GM12878 (cell line): ENCODE data around the gene HOXB6. TPM values are rescaled to one million over a fixed set of nuclear protein-coding genes. Genes with fewer than 3 reads are reported as not detected.
A peak's percentile ranks its signal among the peaks of the same experiment; 100 is the strongest.

Experiments used
- BMI1 ChIP-seq: fragments of 450-650 bp; IDR thresholded peaks from 2 replicates; pipeline ENCODE4 v1.6.1; 2016; ENCODE audit warnings: mild to moderate bottlenecking, moderate library complexity, borderline replicate concordance
- CHD1 ChIP-seq: IDR thresholded peaks from 2 replicates; pipeline ENCODE4 v1.6.1; 2012; ENCODE audit warnings: low read depth, low read length, improper control_type of control experiment
- CHD2 ChIP-seq: IDR thresholded peaks from 2 replicates; pipeline ENCODE4 v1.6.1; 2011; ENCODE audit warnings: low read depth, low read length, improper control_type of control experiment, borderline replicate concordance
- LARP7 ChIP-seq: fragments of 450-650 bp; IDR thresholded peaks from 2 replicates; pipeline ENCODE4 v1.6.1; 2017; ENCODE audit warnings: mild to moderate bottlenecking
- NR2C1 ChIP-seq: fragments of 450-650 bp; IDR thresholded peaks from 2 replicates; pipeline ENCODE4 v1.6.1; 2017; ENCODE audit warnings: antibody characterized with exemption, mild to moderate bottlenecking, moderate library complexity
- NR2F1 ChIP-seq: fragments of 450-650 bp; conservative IDR thresholded peaks from 2 replicates; pipeline ENCODE4 v1.6.1; 2017; ENCODE audit warnings: mild to moderate bottlenecking
- NRF1 ChIP-seq: conservative IDR thresholded peaks from 2 replicates; pipeline ENCODE4 v1.6.1; 2011; ENCODE audit warnings: mild to moderate bottlenecking, low read depth, low read length, improper control_type of control experiment
- POU2F2 ChIP-seq: IDR thresholded peaks from 3 replicates; pipeline ENCODE4 v1.6.1; 2011; ENCODE audit warnings: low read depth, mild to moderate bottlenecking, low read length, borderline replicate concordance
- SMC3 ChIP-seq: IDR thresholded peaks from 2 replicates; pipeline ENCODE4 v1.6.1; 2011; ENCODE audit warnings: low read length, improper control_type of control experiment, borderline replicate concordance
- YY1 ChIP-seq: IDR thresholded peaks from 2 replicates; pipeline ENCODE4 v1.6.1; 2011; ENCODE audit warnings: low read depth, mild to moderate bottlenecking, low read length
- ZNF384 ChIP-seq: IDR thresholded peaks from 2 replicates; pipeline ENCODE4 v1.6.1; 2012; ENCODE audit warnings: low read depth, mild to moderate bottlenecking, low read length, improper control_type of control experiment, borderline replicate concordance
- polyA plus RNA-seq, 11 experiments: library from polyadenylated mRNA; depleted of rRNA in 4 of 11; unstranded in 6 of 11; stranded (reverse) in 5 of 11; fragments of >200 nt; fragmentation: Nextera tagmentation in 4 of 11; fragmentation: Illumina TruSeq in 1 of 11; extraction: Ambion mirVana in 4 of 11; extraction: Trizol in 1 of 11; gene quantifications; 1 replicate in 1 of 11; 2 replicates in 10 of 11; pipeline versions ENCODE4 v1.2.1 to v1.2.3, GENCODE V29; 2011 to 2016; ENCODE audit warnings: inconsistent platforms in 2 of 11, missing spikeins in 2 of 11, low read depth in 1 of 11
- total RNA-seq, 4 experiments: library from RNA; depleted of rRNA in 3 of 4; stranded (reverse); fragments of >200 nt in 3 of 4; fragmentation: Illumina TruSeq in 1 of 4; extraction: Trizol in 1 of 4; gene quantifications; 2 replicates each; pipeline versions ENCODE4 v1.2.1 to v1.2.3, GENCODE V29; 2013 to 2021
- TF ChIP-seq, protein P1 (sequence below): fragments of 450-650 bp; IDR thresholded peaks from 2 replicates; pipeline ENCODE4 v1.6.1; 2017; ENCODE audit warnings: antibody characterized with exemption, mild to moderate bottlenecking, moderate library complexity
- TF ChIP-seq, protein P2 (sequence below): fragments of 450-650 bp; IDR thresholded peaks from 2 replicates; pipeline ENCODE4 v1.6.1; 2014; ENCODE audit warnings: mild to moderate bottlenecking
- TF ChIP-seq, protein P3 (sequence below), 3 experiments: IDR thresholded peaks in 2 of 3; conservative IDR thresholded peaks in 1 of 3; 2 replicates each; pipeline ENCODE4 v1.5.1; 2011; ENCODE audit warnings: low read depth in 3 of 3, low read length in 3 of 3, mild to moderate bottlenecking in 3 of 3, control low read depth in 2 of 3, moderate library complexity in 2 of 3, inconsistent platforms in 1 of 3, mixed read lengths in 1 of 3; ENCODE audit not compliant: control insufficient read depth in 2 of 3, insufficient read depth in 1 of 3; ENCODE audit errors: extremely low read depth in 1 of 3
- TF ChIP-seq, protein P4 (sequence below): fragments of 450-650 bp; IDR thresholded peaks from 2 replicates; pipeline ENCODE4 v1.6.1; 2017; ENCODE audit warnings: mild to moderate bottlenecking, low read depth, inconsistent platforms; ENCODE audit not compliant: poor library complexity, severe bottlenecking
- TF ChIP-seq, protein P5 (sequence below): fragments of 450-650 bp; IDR thresholded peaks from 2 replicates; pipeline ENCODE4 v1.6.1; 2017; ENCODE audit warnings: mild to moderate bottlenecking, moderate library complexity

HOXB6 gene
- total and polyA plus RNA-seq, 10 of the 15 experiments (the other 5 are each of a cell fraction or from before 2014, with no cell fraction given), result 0.04 to 0.51 (median 0.09) TPM; not detected in 2

DNA sequence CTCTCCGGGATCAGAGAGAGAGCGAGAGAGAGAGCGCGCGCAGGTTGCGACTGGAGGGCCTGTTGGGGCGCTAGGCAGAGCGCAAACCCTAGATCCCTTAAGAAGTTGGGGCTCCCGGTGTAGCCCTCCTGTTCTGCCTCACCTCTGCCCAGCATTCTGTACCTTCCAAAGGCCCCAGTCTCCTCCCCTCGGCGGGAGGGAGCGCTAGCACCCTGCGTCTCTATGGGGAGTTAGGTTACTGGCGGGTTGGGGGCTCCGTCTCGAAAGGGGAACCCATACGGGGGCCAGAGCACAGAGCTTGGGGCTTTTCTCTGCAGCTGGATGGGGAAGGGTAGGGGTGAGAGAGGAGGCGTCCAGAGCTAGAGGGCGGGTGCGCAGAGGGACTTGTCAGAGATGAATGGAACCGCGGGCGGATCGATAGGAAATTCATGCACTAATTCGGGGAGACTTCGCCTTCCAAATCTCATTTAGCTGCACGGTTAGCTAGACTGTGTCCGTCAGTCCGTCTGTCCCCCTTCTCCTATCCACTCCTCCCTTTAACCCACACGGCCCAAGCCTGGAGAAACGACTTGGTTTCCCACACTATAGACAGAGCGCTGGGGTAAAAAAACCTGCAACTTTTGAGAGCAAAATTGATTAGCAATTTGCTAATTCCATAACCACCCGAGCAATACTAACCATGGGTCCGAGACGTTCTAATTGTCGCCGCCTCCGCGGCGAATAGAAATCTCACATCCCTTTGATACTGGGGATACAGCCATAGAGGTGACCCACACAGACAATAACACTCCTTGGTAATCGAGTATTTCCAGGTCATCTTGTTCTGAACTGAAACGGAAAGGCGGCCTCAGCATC lies 25.9 kb downstream of the HOXB6 start (continued):
- TF ChIP-seq, protein P1, sequence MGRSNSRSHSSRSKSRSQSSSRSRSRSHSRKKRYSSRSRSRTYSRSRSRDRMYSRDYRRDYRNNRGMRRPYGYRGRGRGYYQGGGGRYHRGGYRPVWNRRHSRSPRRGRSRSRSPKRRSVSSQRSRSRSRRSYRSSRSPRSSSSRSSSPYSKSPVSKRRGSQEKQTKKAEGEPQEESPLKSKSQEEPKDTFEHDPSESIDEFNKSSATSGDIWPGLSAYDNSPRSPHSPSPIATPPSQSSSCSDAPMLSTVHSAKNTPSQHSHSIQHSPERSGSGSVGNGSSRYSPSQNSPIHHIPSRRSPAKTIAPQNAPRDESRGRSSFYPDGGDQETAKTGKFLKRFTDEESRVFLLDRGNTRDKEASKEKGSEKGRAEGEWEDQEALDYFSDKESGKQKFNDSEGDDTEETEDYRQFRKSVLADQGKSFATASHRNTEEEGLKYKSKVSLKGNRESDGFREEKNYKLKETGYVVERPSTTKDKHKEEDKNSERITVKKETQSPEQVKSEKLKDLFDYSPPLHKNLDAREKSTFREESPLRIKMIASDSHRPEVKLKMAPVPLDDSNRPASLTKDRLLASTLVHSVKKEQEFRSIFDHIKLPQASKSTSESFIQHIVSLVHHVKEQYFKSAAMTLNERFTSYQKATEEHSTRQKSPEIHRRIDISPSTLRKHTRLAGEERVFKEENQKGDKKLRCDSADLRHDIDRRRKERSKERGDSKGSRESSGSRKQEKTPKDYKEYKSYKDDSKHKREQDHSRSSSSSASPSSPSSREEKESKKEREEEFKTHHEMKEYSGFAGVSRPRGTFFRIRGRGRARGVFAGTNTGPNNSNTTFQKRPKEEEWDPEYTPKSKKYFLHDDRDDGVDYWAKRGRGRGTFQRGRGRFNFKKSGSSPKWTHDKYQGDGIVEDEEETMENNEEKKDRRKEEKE, result no peak
- TF ChIP-seq BMI1, result no peak
- no peak for TF ChIP-seq CHD1
- 0 out of 2 replicates have a peak, but pooled peaks have one; percentile 21 for TF ChIP-seq LARP7
- TF ChIP-seq ZNF384, result no peak
- TF ChIP-seq POU2F2, result peak; percentile 46; the same call in 1 of the 3 replicates
- no peak for TF ChIP-seq YY1
- no peak for TF ChIP-seq NRF1
- TF ChIP-seq, protein P2, sequence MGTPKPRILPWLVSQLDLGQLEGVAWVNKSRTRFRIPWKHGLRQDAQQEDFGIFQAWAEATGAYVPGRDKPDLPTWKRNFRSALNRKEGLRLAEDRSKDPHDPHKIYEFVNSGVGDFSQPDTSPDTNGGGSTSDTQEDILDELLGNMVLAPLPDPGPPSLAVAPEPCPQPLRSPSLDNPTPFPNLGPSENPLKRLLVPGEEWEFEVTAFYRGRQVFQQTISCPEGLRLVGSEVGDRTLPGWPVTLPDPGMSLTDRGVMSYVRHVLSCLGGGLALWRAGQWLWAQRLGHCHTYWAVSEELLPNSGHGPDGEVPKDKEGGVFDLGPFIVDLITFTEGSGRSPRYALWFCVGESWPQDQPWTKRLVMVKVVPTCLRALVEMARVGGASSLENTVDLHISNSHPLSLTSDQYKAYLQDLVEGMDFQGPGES, result no peak
- TF ChIP-seq CHD2, result 0 out of 2 replicates have a peak, but pooled peaks have one; percentile 42
- TF ChIP-seq, protein P3, sequence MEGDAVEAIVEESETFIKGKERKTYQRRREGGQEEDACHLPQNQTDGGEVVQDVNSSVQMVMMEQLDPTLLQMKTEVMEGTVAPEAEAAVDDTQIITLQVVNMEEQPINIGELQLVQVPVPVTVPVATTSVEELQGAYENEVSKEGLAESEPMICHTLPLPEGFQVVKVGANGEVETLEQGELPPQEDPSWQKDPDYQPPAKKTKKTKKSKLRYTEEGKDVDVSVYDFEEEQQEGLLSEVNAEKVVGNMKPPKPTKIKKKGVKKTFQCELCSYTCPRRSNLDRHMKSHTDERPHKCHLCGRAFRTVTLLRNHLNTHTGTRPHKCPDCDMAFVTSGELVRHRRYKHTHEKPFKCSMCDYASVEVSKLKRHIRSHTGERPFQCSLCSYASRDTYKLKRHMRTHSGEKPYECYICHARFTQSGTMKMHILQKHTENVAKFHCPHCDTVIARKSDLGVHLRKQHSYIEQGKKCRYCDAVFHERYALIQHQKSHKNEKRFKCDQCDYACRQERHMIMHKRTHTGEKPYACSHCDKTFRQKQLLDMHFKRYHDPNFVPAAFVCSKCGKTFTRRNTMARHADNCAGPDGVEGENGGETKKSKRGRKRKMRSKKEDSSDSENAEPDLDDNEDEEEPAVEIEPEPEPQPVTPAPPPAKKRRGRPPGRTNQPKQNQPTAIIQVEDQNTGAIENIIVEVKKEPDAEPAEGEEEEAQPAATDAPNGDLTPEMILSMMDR (IDR thresholded peaks at IDR 0.05 in 2 of 3, conservative IDR thresholded peaks at IDR 0.05 in 1 of 3; ENCODE audit: control insufficient read depth in 2 of 3, extremely low read depth in 1 of 3, insufficient read depth in 1 of 3, low read depth in 3 of 3, low read length in 3 of 3), result peak in 2 of 3 experiments; percentile 4 to 16; a peak in 1 of 6 replicates
- TF ChIP-seq, protein P4, sequence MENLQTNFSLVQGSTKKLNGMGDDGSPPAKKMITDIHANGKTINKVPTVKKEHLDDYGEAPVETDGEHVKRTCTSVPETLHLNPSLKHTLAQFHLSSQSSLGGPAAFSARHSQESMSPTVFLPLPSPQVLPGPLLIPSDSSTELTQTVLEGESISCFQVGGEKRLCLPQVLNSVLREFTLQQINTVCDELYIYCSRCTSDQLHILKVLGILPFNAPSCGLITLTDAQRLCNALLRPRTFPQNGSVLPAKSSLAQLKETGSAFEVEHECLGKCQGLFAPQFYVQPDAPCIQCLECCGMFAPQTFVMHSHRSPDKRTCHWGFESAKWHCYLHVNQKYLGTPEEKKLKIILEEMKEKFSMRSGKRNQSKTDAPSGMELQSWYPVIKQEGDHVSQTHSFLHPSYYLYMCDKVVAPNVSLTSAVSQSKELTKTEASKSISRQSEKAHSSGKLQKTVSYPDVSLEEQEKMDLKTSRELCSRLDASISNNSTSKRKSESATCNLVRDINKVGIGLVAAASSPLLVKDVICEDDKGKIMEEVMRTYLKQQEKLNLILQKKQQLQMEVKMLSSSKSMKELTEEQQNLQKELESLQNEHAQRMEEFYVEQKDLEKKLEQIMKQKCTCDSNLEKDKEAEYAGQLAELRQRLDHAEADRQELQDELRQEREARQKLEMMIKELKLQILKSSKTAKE, result no peak
- peak; percentile 33; the same call in 1 of the 2 replicates for TF ChIP-seq NR2C1
- no peak for TF ChIP-seq NR2F1
- TF ChIP-seq SMC3, result no peak
- TF ChIP-seq, protein P5, sequence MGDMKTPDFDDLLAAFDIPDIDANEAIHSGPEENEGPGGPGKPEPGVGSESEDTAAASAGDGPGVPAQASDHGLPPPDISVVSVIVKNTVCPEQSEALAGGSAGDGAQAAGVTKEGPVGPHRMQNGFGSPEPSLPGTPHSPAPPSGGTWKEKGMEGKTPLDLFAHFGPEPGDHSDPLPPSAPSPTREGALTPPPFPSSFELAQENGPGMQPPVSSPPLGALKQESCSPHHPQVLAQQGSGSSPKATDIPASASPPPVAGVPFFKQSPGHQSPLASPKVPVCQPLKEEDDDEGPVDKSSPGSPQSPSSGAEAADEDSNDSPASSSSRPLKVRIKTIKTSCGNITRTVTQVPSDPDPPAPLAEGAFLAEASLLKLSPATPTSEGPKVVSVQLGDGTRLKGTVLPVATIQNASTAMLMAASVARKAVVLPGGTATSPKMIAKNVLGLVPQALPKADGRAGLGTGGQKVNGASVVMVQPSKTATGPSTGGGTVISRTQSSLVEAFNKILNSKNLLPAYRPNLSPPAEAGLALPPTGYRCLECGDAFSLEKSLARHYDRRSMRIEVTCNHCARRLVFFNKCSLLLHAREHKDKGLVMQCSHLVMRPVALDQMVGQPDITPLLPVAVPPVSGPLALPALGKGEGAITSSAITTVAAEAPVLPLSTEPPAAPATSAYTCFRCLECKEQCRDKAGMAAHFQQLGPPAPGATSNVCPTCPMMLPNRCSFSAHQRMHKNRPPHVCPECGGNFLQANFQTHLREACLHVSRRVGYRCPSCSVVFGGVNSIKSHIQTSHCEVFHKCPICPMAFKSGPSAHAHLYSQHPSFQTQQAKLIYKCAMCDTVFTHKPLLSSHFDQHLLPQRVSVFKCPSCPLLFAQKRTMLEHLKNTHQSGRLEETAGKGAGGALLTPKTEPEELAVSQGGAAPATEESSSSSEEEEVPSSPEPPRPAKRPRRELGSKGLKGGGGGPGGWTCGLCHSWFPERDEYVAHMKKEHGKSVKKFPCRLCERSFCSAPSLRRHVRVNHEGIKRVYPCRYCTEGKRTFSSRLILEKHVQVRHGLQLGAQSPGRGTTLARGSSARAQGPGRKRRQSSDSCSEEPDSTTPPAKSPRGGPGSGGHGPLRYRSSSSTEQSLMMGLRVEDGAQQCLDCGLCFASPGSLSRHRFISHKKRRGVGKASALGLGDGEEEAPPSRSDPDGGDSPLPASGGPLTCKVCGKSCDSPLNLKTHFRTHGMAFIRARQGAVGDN, result no peak
